Immature natural killer cell (primary cell): ENCODE measurements around the gene KCNMA1. TPM values are rescaled to one million over a fixed set of nuclear protein-coding genes. Genes with fewer than 3 reads are reported as not detected.

Source experiments
- DNase-seq, 3 donors: peaks; one replicate each; pipeline ENCODE4 v3.0.0; 2022; ENCODE audit warnings: mixed read lengths in 1 of 3
- H3K27ac Mint-ChIP-seq, 6 donors: one replicate each; pipeline ENCODE4 v1.8.0; 2020; ENCODE audit warnings: mixed read lengths in 6 of 6, mild to moderate bottlenecking in 5 of 6, inconsistent platforms in 4 of 6, moderate library complexity in 3 of 6
- H3K27me3 Mint-ChIP-seq, 3 donors: one replicate each; pipeline ENCODE4 v1.8.0; 2020 to 2021; ENCODE audit warnings: low read depth in 3 of 3, mild to moderate bottlenecking in 3 of 3, mixed read lengths in 3 of 3, moderate library complexity in 3 of 3, inconsistent platforms in 1 of 3
- H3K36me3 Mint-ChIP-seq, 3 donors: one replicate each; pipeline ENCODE4 v1.8.0; 2020; ENCODE audit warnings: mixed read lengths in 3 of 3, inconsistent platforms in 2 of 3, mild to moderate bottlenecking in 2 of 3
- H3K4me1 Mint-ChIP-seq, 2 donors: one replicate each; pipeline ENCODE4 v1.8.0; 2020; ENCODE audit warnings: inconsistent platforms in 2 of 2, mild to moderate bottlenecking in 2 of 2, mixed read lengths in 2 of 2, moderate library complexity in 1 of 2
- H3K4me3 Mint-ChIP-seq, 5 donors: one replicate each; pipeline ENCODE4 v1.8.0; 2020; ENCODE audit warnings: mild to moderate bottlenecking in 5 of 5, mixed read lengths in 5 of 5, inconsistent platforms in 3 of 5, moderate library complexity in 3 of 5
- H3K9me3 Mint-ChIP-seq, 6 donors: one replicate each; pipeline ENCODE4 v1.8.0; 2020; ENCODE audit warnings: mild to moderate bottlenecking in 6 of 6, mixed read lengths in 6 of 6, inconsistent platforms in 4 of 6, moderate library complexity in 3 of 6
- polyA plus RNA-seq, 3 donors: library from polyadenylated mRNA; unstranded; fragments of 300-500 nt; fragmentation: Illumina TruSeq; gene quantifications; one replicate each; pipeline ENCODE4 v1.2.3, GENCODE V29; 2021

The KCNMA1 gene
- polyA plus RNA-seq, 3 donors from 2014 or later: not detected

GRCh38 chr10:77510294-77510693 lies 127.3 kb downstream of the KCNMA1 start:
- DNase-seq: no peak
- Mint-ChIP-seq H3K4me3 (no peak overlapping the region), H3K27me3 (peaks cover 4 to 16% (median 8%) of the 10 kb centered on the region in 3 donors), H3K36me3 (peaks cover 0 to 3% (median 0%) of the 10 kb centered on the region in 3 donors), H3K4me1 (no peaks in the 10 kb centered on the region), H3K9me3 (peaks cover 0 to 2% (median 0%) of the 10 kb centered on the region in 6 donors), H3K27ac (no peak overlapping the region)

- H3K4me3 Mint-ChIP-seq: no peak overlapping the region
- DNase-seq: no peak
- H3K36me3 Mint-ChIP-seq: peaks cover 0 to 3% (median 0%) of the 10 kb centered on the region in 3 donors
- H3K27ac Mint-ChIP-seq: no peak overlapping the region
- peaks cover 5 to 13% (median 6%) of the 10 kb centered on the region in 3 donors for H3K27me3 Mint-ChIP-seq
- H3K4me1 Mint-ChIP-seq: no peaks in the 10 kb centered on the region
- peaks cover 0 to 3% (median 0%) of the 10 kb centered on the region in 6 donors for H3K9me3 Mint-ChIP-seq
Measured at GRCh38 chr10:77509391-77509790, 128.2 kb downstream of the KCNMA1 start.

- H3K36me3 Mint-ChIP-seq: peaks cover 0 to 3% (median 0%) of the 10 kb centered on the region in 3 donors
- peaks cover 5 to 13% (median 6%) of the 10 kb centered on the region in 3 donors for H3K27me3 Mint-ChIP-seq
Measured at GRCh38 chr10:77507291-77507880, 130.2 kb downstream of the KCNMA1 start.

GRCh38 chr10:77506517-77507200 lies 130.9 kb downstream of the KCNMA1 start:
- Mint-ChIP-seq H3K4me1 (no peaks in the 10 kb centered on the region), H3K27ac (no peak overlapping the region), H3K27me3 (peaks cover 5 to 13% (median 6%) of the 10 kb centered on the region in 3 donors), H3K9me3 (peaks cover 0 to 3% (median 0%) of the 10 kb centered on the region in 6 donors), H3K36me3 (peaks cover 0 to 3% (median 0%) of the 10 kb centered on the region in 3 donors), H3K4me3 (no peak overlapping the region)
- DNase-seq: no peak

More at GRCh38 chr10:77507291-77507880, 130.2 kb downstream of the KCNMA1 start:
- DNase-seq: no peak
- H3K4me3 Mint-ChIP-seq: no peak overlapping the region
- H3K9me3 Mint-ChIP-seq: peaks cover 0 to 3% (median 0%) of the 10 kb centered on the region in 6 donors
- no peaks in the 10 kb centered on the region for H3K4me1 Mint-ChIP-seq
- no peak overlapping the region for H3K27ac Mint-ChIP-seq

- Mint-ChIP-seq H3K36me3 (peaks cover 0 to 3% (median 0%) of the 10 kb centered on the region in 3 donors), H3K4me3 (no peak overlapping the region), H3K27ac (no peak overlapping the region), H3K9me3 (peaks cover 0 to 3% (median 0%) of the 10 kb centered on the region in 6 donors), H3K27me3 (peaks cover 5 to 13% (median 6%) of the 10 kb centered on the region in 3 donors), H3K4me1 (no peaks in the 10 kb centered on the region)
- no peak for DNase-seq
Measured at GRCh38 chr10:77505431-77506334, 131.9 kb downstream of the KCNMA1 start.

GRCh38 chr10:77504873-77505257 lies 132.7 kb downstream of the KCNMA1 start:
- Mint-ChIP-seq H3K4me3 (no peak overlapping the region), H3K9me3 (peaks cover 0 to 3% (median 0%) of the 10 kb centered on the region in 6 donors), H3K27ac (no peak overlapping the region), H3K27me3 (peaks cover 5 to 13% (median 6%) of the 10 kb centered on the region in 3 donors), H3K36me3 (peaks cover 0 to 3% (median 0%) of the 10 kb centered on the region in 3 donors), H3K4me1 (no peaks in the 10 kb centered on the region)
- no peak for DNase-seq

GRCh38 chr10:77504196-77504872 lies 133.3 kb downstream of the KCNMA1 start:
- Mint-ChIP-seq H3K9me3 (peaks cover 0 to 3% (median 0%) of the 10 kb centered on the region in 6 donors), H3K4me1 (no peaks in the 10 kb centered on the region), H3K27ac (no peak overlapping the region), H3K27me3 (peaks cover 5 to 13% (median 6%) of the 10 kb centered on the region in 3 donors), H3K36me3 (peaks cover 0 to 3% (median 0%) of the 10 kb centered on the region in 3 donors), H3K4me3 (no peak overlapping the region)
- no peak for DNase-seq

GRCh38 chr10:77501846-77502261 lies 135.8 kb downstream of the KCNMA1 start:
- Mint-ChIP-seq H3K27ac (no peak overlapping the region), H3K4me3 (no peak overlapping the region), H3K4me1 (no peaks in the 10 kb centered on the region), H3K36me3 (peaks cover 0 to 3% (median 0%) of the 10 kb centered on the region in 3 donors), H3K27me3 (peaks cover 2 to 5% (median 5%) of the 10 kb centered on the region in 3 donors), H3K9me3 (peaks cover 0 to 3% (median 0%) of the 10 kb centered on the region in 6 donors)
- no peak for DNase-seq

GRCh38 chr10:77501152-77501845 lies 136.3 kb downstream of the KCNMA1 start:
- Mint-ChIP-seq H3K27ac (no peak overlapping the region), H3K9me3 (peaks cover 0 to 3% (median 0%) of the 10 kb centered on the region in 6 donors), H3K36me3 (peaks cover 0 to 1% (median 0%) of the 10 kb centered on the region in 3 donors), H3K4me3 (no peak overlapping the region), H3K27me3 (peaks cover under 1 to 4% (median 2%) of the 10 kb centered on the region in 3 donors), H3K4me1 (no peaks in the 10 kb centered on the region)
- DNase-seq: no peak

GRCh38 chr10:77500754-77501151 lies 136.9 kb downstream of the KCNMA1 start:
- Mint-ChIP-seq H3K4me3 (no peak overlapping the region), H3K36me3 (no peaks in the 10 kb centered on the region), H3K4me1 (no peaks in the 10 kb centered on the region), H3K9me3 (peaks cover 0 to 3% (median 0%) of the 10 kb centered on the region in 6 donors), H3K27me3 (peaks cover 2 to 4% (median 3%) of the 10 kb centered on the region in 3 donors), H3K27ac (no peak overlapping the region)
- no peak for DNase-seq

GRCh38 chr10:77498829-77499228 lies 138.8 kb downstream of the KCNMA1 start:
- peaks cover 0 to 3% (median 2%) of the 10 kb centered on the region in 3 donors for H3K27me3 Mint-ChIP-seq
- H3K4me1 Mint-ChIP-seq: no peaks in the 10 kb centered on the region
- no peaks in the 10 kb centered on the region for H3K36me3 Mint-ChIP-seq
- no peak for DNase-seq
- H3K9me3 Mint-ChIP-seq: no peaks in the 10 kb centered on the region
- H3K4me3 Mint-ChIP-seq: no peak overlapping the region
- no peak overlapping the region for H3K27ac Mint-ChIP-seq

GRCh38 chr10:77498210-77498609 lies 139.4 kb downstream of the KCNMA1 start:
- no peaks in the 10 kb centered on the region for H3K36me3 Mint-ChIP-seq
- H3K9me3 Mint-ChIP-seq: no peaks in the 10 kb centered on the region
- no peaks in the 10 kb centered on the region for H3K4me1 Mint-ChIP-seq
- H3K27me3 Mint-ChIP-seq: peaks cover 0 to 3% (median 2%) of the 10 kb centered on the region in 3 donors
- H3K27ac Mint-ChIP-seq: no peak overlapping the region
- no peak overlapping the region for H3K4me3 Mint-ChIP-seq
- DNase-seq: no peak
